Activated gamma-delta T cell treated with Interleukin-2 at 50 U/mL for 16 hours (primary cell): ENCODE data around the gene PITX3.
"Not testable (repeated sequence)": the region's sequence is repeated elsewhere in the genome, so short reads cannot be mapped to it uniquely, and the experiment has no call there.

Source experiments
- DNase-seq: peaks from one replicate; pipeline ENCODE4 v3.0.0-alpha.2; 2020

Gene PITX3

GRCh38 chr10:102225646-102226541 is 15.4 kb downstream of the PITX3 start, which contains the start of gene ELOVL3:
Gene ELOVL3 (plus strand): TSS chr10:102226299. CDS start chr10:102226549, 250 bp downstream.
- DNase-seq: peak; percentile 79

- DNase-seq: no peak
Measured at GRCh38 chr10:102222797-102223196, 18.5 kb downstream of the PITX3 start.

GRCh38 chr10:102220612-102221011 is 20.7 kb downstream of the PITX3 start:
- DNase-seq: no peak

GRCh38 chr10:102219370-102219769 is 21.9 kb downstream of the PITX3 start:
- no peak for DNase-seq

- not testable (repeated sequence) for DNase-seq
Measured at GRCh38 chr10:102213599-102213998, 27.7 kb downstream of the PITX3 start.

GRCh38 chr10:102211615-102212299 is 29.6 kb downstream of the PITX3 start:
- no peak for DNase-seq

GRCh38 chr10:102208311-102209035 is 32.8 kb downstream of the PITX3 start:
- no peak for DNase-seq

GRCh38 chr10:102202386-102202785 is 38.9 kb downstream of the PITX3 start:
- no peak for DNase-seq

GRCh38 chr10:102200751-102201640 is 40.3 kb downstream of the PITX3 start:
- DNase-seq: no peak

GRCh38 chr10:102198027-102198426 is 43.3 kb downstream of the PITX3 start:
- DNase-seq: no peak

GRCh38 chr10:102196893-102197292 is 44.4 kb downstream of the PITX3 start:
- no peak for DNase-seq

GRCh38 chr10:102195296-102195870 is 45.9 kb downstream of the PITX3 start:
- no peak for DNase-seq

- DNase-seq: no peak
Measured at GRCh38 chr10:102191956-102192355, 49.4 kb downstream of the PITX3 start.

- DNase-seq: not testable (repeated sequence)
Measured at GRCh38 chr10:102188941-102189898, 52.1 kb downstream of the PITX3 start.

GRCh38 chr10:102188298-102188940 is 52.9 kb downstream of the PITX3 start:
- DNase-seq: no peak

- no peak for DNase-seq
Measured at GRCh38 chr10:102185811-102186527, 55.3 kb downstream of the PITX3 start.

- DNase-seq: no peak
Measured at GRCh38 chr10:102185272-102185671, 56.0 kb downstream of the PITX3 start.

- DNase-seq: no peak
Measured at GRCh38 chr10:102184606-102185005, 56.7 kb downstream of the PITX3 start.
